ENCODE data around the gene WHRN. TPM values are rescaled to one million over a fixed set of nuclear protein-coding genes. Genes with fewer than 3 reads are reported as not detected.

WHRN gene
- total and polyA plus RNA-seq, 9 of the 15 experiments (the other 6 are each of a cell fraction or from before 2014, with no cell fraction given): 0.31 to 14.1 (median 3.0) TPM

DNA sequence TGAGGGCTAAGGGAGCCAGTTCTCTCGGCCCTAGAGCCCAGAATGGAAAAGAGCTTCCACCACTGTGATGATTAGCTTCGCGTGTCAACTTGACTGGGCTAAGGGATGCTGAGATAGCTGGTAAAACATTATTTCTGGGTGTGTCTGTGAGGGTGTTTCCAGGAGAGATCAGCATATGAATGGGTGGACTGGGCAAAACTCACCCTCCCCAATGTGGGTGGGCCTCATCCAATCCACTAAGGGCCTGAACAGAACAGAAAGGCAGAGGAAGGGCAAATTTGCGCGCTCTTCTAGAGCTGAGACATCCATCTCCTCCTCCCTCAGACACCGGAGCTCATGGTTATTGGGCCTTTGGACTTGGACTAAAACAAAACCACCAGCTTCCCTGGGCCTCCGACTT is 96.6 kb downstream of the WHRN start:
- TF ChIP-seq SOX6 (IDR thresholded peaks at IDR 0.05): no peak
- no peak for TF ChIP-seq NFIC (IDR thresholded peaks at IDR 0.05)
- no peak for TF ChIP-seq TCF3 (CRISPR knock-in tag; IDR thresholded peaks at IDR 0.05)
- TF ChIP-seq, protein P1, sequence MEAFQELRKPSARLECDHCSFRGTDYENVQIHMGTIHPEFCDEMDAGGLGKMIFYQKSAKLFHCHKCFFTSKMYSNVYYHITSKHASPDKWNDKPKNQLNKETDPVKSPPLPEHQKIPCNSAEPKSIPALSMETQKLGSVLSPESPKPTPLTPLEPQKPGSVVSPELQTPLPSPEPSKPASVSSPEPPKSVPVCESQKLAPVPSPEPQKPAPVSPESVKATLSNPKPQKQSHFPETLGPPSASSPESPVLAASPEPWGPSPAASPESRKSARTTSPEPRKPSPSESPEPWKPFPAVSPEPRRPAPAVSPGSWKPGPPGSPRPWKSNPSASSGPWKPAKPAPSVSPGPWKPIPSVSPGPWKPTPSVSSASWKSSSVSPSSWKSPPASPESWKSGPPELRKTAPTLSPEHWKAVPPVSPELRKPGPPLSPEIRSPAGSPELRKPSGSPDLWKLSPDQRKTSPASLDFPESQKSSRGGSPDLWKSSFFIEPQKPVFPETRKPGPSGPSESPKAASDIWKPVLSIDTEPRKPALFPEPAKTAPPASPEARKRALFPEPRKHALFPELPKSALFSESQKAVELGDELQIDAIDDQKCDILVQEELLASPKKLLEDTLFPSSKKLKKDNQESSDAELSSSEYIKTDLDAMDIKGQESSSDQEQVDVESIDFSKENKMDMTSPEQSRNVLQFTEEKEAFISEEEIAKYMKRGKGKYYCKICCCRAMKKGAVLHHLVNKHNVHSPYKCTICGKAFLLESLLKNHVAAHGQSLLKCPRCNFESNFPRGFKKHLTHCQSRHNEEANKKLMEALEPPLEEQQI (IDR thresholded peaks at IDR 0.05): no peak
- no peak for TF ChIP-seq POLR2AphosphoS2 (IDR thresholded peaks at IDR 0.05; ENCODE audit: low read length)
- TF ChIP-seq ZBTB7A (IDR thresholded peaks at IDR 0.05; ENCODE audit: borderline replicate concordance, control insufficient read depth, low read depth, low read length): no peak
- TF ChIP-seq RBM39 (optimal IDR thresholded peaks at IDR 0.05; ENCODE audit: low read depth, low read length): no peak
- no peak for TF ChIP-seq ZNF589 (CRISPR knock-in tag; IDR thresholded peaks at IDR 0.05; ENCODE audit: low read depth)
- TF ChIP-seq, protein P2, sequence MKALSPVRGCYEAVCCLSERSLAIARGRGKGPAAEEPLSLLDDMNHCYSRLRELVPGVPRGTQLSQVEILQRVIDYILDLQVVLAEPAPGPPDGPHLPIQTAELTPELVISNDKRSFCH (CRISPR knock-in tag; IDR thresholded peaks at IDR 0.05): no peak
- TF ChIP-seq, protein P2 (tag; IDR thresholded peaks at IDR 0.05): no peak
- TF ChIP-seq, protein P3, sequence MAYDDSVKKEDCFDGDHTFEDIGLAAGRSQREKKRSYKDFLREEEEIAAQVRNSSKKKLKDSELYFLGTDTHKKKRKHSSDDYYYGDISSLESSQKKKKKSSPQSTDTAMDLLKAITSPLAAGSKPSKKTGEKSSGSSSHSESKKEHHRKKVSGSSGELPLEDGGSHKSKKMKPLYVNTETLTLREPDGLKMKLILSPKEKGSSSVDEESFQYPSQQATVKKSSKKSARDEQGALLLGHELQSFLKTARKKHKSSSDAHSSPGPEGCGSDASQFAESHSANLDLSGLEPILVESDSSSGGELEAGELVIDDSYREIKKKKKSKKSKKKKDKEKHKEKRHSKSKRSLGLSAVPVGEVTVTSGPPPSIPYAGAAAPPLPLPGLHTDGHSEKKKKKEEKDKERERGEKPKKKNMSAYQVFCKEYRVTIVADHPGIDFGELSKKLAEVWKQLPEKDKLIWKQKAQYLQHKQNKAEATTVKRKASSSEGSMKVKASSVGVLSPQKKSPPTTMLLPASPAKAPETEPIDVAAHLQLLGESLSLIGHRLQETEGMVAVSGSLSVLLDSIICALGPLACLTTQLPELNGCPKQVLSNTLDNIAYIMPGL (CRISPR knock-in tag; IDR thresholded peaks at IDR 0.05): no peak
- TF ChIP-seq KDM1A (IDR thresholded peaks at IDR 0.05): no peak
- no peak for TF ChIP-seq ZNF274 (IDR thresholded peaks at IDR 0.05; ENCODE audit: borderline replicate concordance, low read depth, low read length)
- H3K27ac ChIP-seq (ENCODE audit: extremely low read depth, low read depth, low read length): no peak overlapping the region
- intact Hi-C loops (cut with micrococcal nuclease): no loop called here
- H3K9ac ChIP-seq (ENCODE audit: insufficient read depth in 1 of 2, low read depth in 2 of 2, low read length in 2 of 2): no peak overlapping the region
- FAIRE-seq: no peak
- ChIA-PET POLR2A (interaction anchor here (0.6 to 1.4 kb wide), 5 partner anchors 11 to 245 kb away, joined by 3 to 4 read pairs (median 3); no protein-coding TSS in a partner anchor), CTCF (ENCODE audit: low intra/inter-chr PET ratio) (no interaction called here)
- H3K4me3 ChIP-seq: no peak overlapping the region
- H4K20me1 ChIP-seq (replicated peaks; ENCODE audit: control insufficient read depth, insufficient read depth, low read length): peaks cover 7% of the 10 kb centered on the region; the same call in 1 of the 2 replicates
- 26% methylated on average over 6 of the region's 7 CpGs for WGBS (ENCODE audit: insufficient coverage, low coverage, missing lambda C conversion rate)
- no TSS peak for BruUV-seq (replicated peaks)
- no peak for ATAC-seq
- DNase-seq (ENCODE audit: extremely low read depth in 1 of 4, low spot score in 3 of 4): no peak
- peaks cover 0 to 5% of the 10 kb centered on the region in 2 experiments; a peak in 1 of 5 replicates for H3K27me3 ChIP-seq (ENCODE audit: control insufficient read depth in 2 of 2, insufficient read depth in 2 of 2, low read length in 2 of 2)
- no peak overlapping the region for H3K4me2 ChIP-seq (ENCODE audit: insufficient read depth, low read length)
- no peaks in the 10 kb centered on the region; a peak in 2 of 5 replicates for H3K4me1 ChIP-seq (replicated peaks in 1 of 2; ENCODE audit: control insufficient read depth in 2 of 2, insufficient read depth in 2 of 2, low read length in 2 of 2)
- H3K9me1 ChIP-seq (ENCODE audit: control insufficient read depth, insufficient read depth, low read length): no peaks in the 10 kb centered on the region
- H3K9me3 ChIP-seq (replicated peaks; ENCODE audit: control insufficient read depth, insufficient read depth, low read depth, low read length): no peaks in the 10 kb centered on the region
- no peaks in the 10 kb centered on the region for H3K79me2 ChIP-seq (ENCODE audit: control insufficient read depth, insufficient read depth, low read length)
- in situ Hi-C loops (cut with MboI): loop anchor here (10.0 kb wide), 1 partner anchor 506 kb away; no protein-coding TSS in a partner anchor
- H2AFZ ChIP-seq (ENCODE audit: low read depth, low read length): no peak overlapping the region
- H3K36me3 ChIP-seq (ENCODE audit: control insufficient read depth, insufficient read depth, low read length): no peaks in the 10 kb centered on the region

Measured in K562 (cell line).